Heart left ventricle (tissue), 16 donors: Measurements from ENCODE around the gene NANOGP8. TPM values are rescaled to one million over a fixed set of nuclear protein-coding genes. Genes with fewer than 3 reads are reported as not detected.

ENCODE experiments used
- ATAC-seq, 4 donors: fragments of 200-7000 bp; cut with Tn5 transposase; one replicate each; pipeline ENCODE4 v1.9.1; 2020 to 2022; ENCODE audit warnings: moderate library complexity in 4 of 4, mild to moderate bottlenecking in 3 of 4, moderate number of reproducible peaks in 1 of 4
- DNase-seq, 5 donors: peaks; one replicate each; pipeline ENCODE4 v3.0.0-alpha.2; 2020
- H3K27ac ChIP-seq, 12 donors: fragments of 200-600 bp; sonication (generic) in 4 of 12; one replicate each; pipeline versions ENCODE4 v1.5.0 to v1.8.0; 2016 to 2022; ENCODE audit warnings: mild to moderate bottlenecking in 2 of 12
- H3K27me3 ChIP-seq, 9 donors: fragments of 200-600 bp; sonication (generic) in 2 of 9; one replicate each; pipeline versions ENCODE4 v1.5.1 to v1.8.0; 2016 to 2022; ENCODE audit warnings: mild to moderate bottlenecking in 3 of 9
- H3K36me3 ChIP-seq, 9 donors: fragments of 200-600 bp; sonication (generic) in 2 of 9; one replicate each; pipeline versions ENCODE4 v1.5.0 to v1.8.0; 2018 to 2022; ENCODE audit warnings: mild to moderate bottlenecking in 2 of 9
- H3K4me1 ChIP-seq, 12 donors: fragments of 200-600 bp; sonication (generic) in 4 of 12; one replicate each; pipeline versions ENCODE4 v1.5.0 to v1.8.0; 2016 to 2022; ENCODE audit warnings: mild to moderate bottlenecking in 3 of 12
- H3K4me3 ChIP-seq, 12 donors: fragments of 200-600 bp; sonication (generic) in 4 of 12; one replicate each; pipeline versions ENCODE4 v1.5.0 to v1.8.0; 2017 to 2022; ENCODE audit warnings: mild to moderate bottlenecking in 9 of 12, moderate library complexity in 4 of 12
- H3K9me3 ChIP-seq, 12 donors: fragments of 200-600 bp; sonication (generic) in 4 of 12; one replicate each; pipeline versions ENCODE4 v1.5.0 to v1.8.0; 2016 to 2022; ENCODE audit warnings: mild to moderate bottlenecking in 1 of 12
- CTCF ChIP-seq, 12 donors: fragments of 200-600 bp; sonication (generic) in 4 of 12; IDR thresholded peaks; one replicate each; pipeline versions ENCODE4 v1.5.0 to v1.8.0; 2018 to 2022; ENCODE audit warnings: antibody characterized with exemption in 12 of 12, mild to moderate bottlenecking in 5 of 12
- POLR2A ChIP-seq, 2 donors: fragments of 450-650 bp; IDR thresholded peaks; one replicate each; pipeline ENCODE4 v1.6.1; 2017; ENCODE audit warnings: antibody characterized with exemption in 2 of 2, mild to moderate bottlenecking in 2 of 2, moderate library complexity in 2 of 2
- WGBS, 4 donors: extraction: QIAGEN DNeasy Blood & Tissue Kit in 2 of 4; methylation state at CpG; one replicate each; pipeline versions ENCODE4 v1.1.5 to v1.1.7; 2013 to 2018; 5-methylcytosine and 5-hydroxymethylcytosine counted together
- intact Hi-C, 10 donors: fragments of 100-400 bp; cut with DNase I; formaldehyde crosslinking; loops; one replicate each; pipeline versions ENCODE4 v1.11.1 to v1.14.2; 2022
- polyA plus RNA-seq, 2 donors: library from polyadenylated mRNA; stranded (reverse); fragments of 200-250 nt; gene quantifications; one replicate each; pipeline ENCODE4 v1.2.3, GENCODE V29; 2013
- total RNA-seq, 9 donors: library from RNA; depleted of rRNA in 2 of 9; stranded (reverse); fragments of >200 nt in 2 of 9; fragmentation: NEBNext Ultra II Directional in 3 of 9; extraction: Animal tissue kit (Norgen Biotek cat#: 25700) in 3 of 9; gene quantifications; one replicate each; pipeline versions ENCODE4 v1.1.0 to v1.2.4, GENCODE V29; 2016 to 2023
- donor health status: ischemic (EF 13 %, LVEDD 7.1; RV severe dilation, severe dysfunction).
- donor health status: healthy with polysubstance abuse.
- donor health status: DM: no; HTN: yes; CAD: no.
- donor health status: DM: no; HTN: no; CAD: no.
- donor health status: ischemic (EF 25% LVEDD 6.9; RV normal size, moderate dysfunction).
- donor health status: ischemic (EF 25% LVEDD 5.7; RV mildly dilated, moderate dysfunction).
- donor health status: healthy.
- donor health status: DM: yes; HTN: yes; CAD: no.
- donor health status: ischemic (EF 35%, LVEDD 5.7; RV mildly dilated, moderate dysfunction).
- donor health status: nonischemic (EF 11% LVEDD 7.7; RV severe dilation, severe dysfunction).
- donor health status: DM: yes; HTN: yes; CAD: no.
- donor health status: PGD.
- donor health status: ischemic (EF 29% LVEDD 5.4; RV normal size, mild dysfunction).
- donor health status: nonischemic (EF 23%, LVEDD 6.1; RV moderate dilation, normal function).

NANOGP8 gene
- total and polyA plus RNA-seq, 11 donors: 0.34 to 0.47 TPM; not detected in 9

- Histone ChIP-seq H3K27ac (no peak overlapping the region), H3K9me3 (no peaks in the 10 kb centered on the region), H3K4me1 (no peaks in the 10 kb centered on the region), H3K4me3 (no peak overlapping the region), H3K36me3 (no peaks in the 10 kb centered on the region), H3K27me3 (no peaks in the 10 kb centered on the region)
- intact Hi-C loops: no loop called here
- WGBS, 4 donors: 26 to 61% (median 39%) methylated on average over 2 of the region's 2 CpGs
- DNase-seq (no peak), ATAC-seq (no peak)
- TF ChIP-seq POLR2A (IDR thresholded peaks at IDR 0.05): no peak
- no peak for TF ChIP-seq CTCF (IDR thresholded peaks at IDR 0.05)
Observed at GRCh38 chr15:35043373-35044095, 41.6 kb downstream of the NANOGP8 start.

- ATAC-seq: no peak
- Histone ChIP-seq H3K27ac (no peak overlapping the region), H3K4me3 (no peak overlapping the region), H3K27me3 (no peaks in the 10 kb centered on the region), H3K4me1 (no peaks in the 10 kb centered on the region), H3K9me3 (no peaks in the 10 kb centered on the region), H3K36me3 (no peaks in the 10 kb centered on the region)
- TF ChIP-seq POLR2A (IDR thresholded peaks at IDR 0.05) (no peak), CTCF (IDR thresholded peaks at IDR 0.05) (no peak)
- WGBS, 4 donors: 71 to 83% (median 81%) methylated on average over 8 of the region's 8 CpGs
- intact Hi-C loops: no loop called here
- DNase-seq: no peak
Observed at GRCh38 chr15:35040339-35041255, 44.5 kb downstream of the NANOGP8 start.

- TF ChIP-seq CTCF (IDR thresholded peaks at IDR 0.05) (no peak), POLR2A (IDR thresholded peaks at IDR 0.05) (no peak)
- WGBS, 4 donors: 53 to 64% (median 62%) methylated on average over 6 of the region's 6 CpGs
- H3K36me3 ChIP-seq: no peaks in the 10 kb centered on the region
- no peak for ATAC-seq
- no peak overlapping the region for H3K27ac ChIP-seq
- intact Hi-C loops: no loop called here
- no peaks in the 10 kb centered on the region for H3K27me3 ChIP-seq
- no peaks in the 10 kb centered on the region for H3K4me1 ChIP-seq
- no peak overlapping the region for H3K4me3 ChIP-seq
- H3K9me3 ChIP-seq: no peaks in the 10 kb centered on the region
- no peak for DNase-seq
Observed at GRCh38 chr15:35038626-35039451, 46.3 kb downstream of the NANOGP8 start.

Other genes starting within 250 kb of the NANOGP8 start
- gene AQR, start 115.6 kb downstream of the NANOGP8 start, total RNA-seq: 10 to 100 TPM in 7 of 9 donors, 1 to 10 TPM in 2; 9.0 to 16.0 (median 12.1) TPM
- 10 to 100 TPM in 1 of 2 donors, 1 to 10 TPM in 1; 5.3 to 10.0 TPM for gene AQR, start 115.6 kb downstream of the NANOGP8 start, polyA plus RNA-seq
- 10 to 100 TPM; 20.6 to 44.7 (median 39.1) TPM for gene ZNF770, start 97.0 kb downstream of the NANOGP8 start, total RNA-seq
- gene ZNF770, start 97.0 kb downstream of the NANOGP8 start, polyA plus RNA-seq: 10 to 100 TPM; 14.5 to 19.4 TPM